Measurements from ENCODE around the gene B2M.

B2M gene

DNA sequence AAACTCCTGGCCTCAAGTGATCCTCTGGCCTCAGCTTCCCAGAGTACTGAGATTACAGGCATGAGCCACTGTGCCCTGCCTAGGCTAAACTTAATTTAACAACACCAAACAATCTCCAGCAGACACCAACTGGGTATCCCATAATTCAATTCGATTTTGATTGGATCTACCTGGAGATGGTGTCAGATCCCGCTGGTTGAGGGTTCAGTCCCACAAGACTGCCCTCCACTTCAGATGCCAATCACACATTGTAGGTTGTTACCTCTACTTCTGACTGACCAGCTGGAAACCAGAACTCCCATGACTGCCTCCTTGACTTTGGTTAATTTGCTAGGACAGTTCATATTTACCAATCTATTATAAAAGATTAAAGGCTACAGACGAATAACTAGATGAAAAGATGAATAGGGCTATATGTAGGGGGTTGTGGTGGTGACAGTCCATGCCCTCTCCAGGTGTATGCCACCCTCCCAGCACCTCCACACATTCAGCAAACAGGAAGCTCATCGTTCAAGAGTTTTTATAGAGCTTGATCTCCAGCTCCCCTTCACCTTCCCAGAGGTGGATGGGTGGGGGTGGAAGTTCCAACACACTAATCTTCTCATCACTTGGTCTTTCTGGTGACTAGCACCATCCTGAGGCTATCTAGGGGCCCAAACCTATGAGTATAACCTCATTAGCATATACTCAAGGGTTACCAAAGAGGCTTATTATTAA is 9.3 kb downstream of the B2M start:
- Histone ChIP-seq H3K36me3 (ENCODE audit: control insufficient read depth, low read length) (peaks cover 34% of the 10 kb centered on the region), H3F3A (ENCODE audit: control insufficient read depth, insufficient read depth) (peaks cover 62% of the 10 kb centered on the region), H3K4me1 (ENCODE audit: control insufficient read depth, low read length) (peaks cover 93% of the 10 kb centered on the region), H3K9me2 (replicated peaks; ENCODE audit: control insufficient read depth, low read length) (no peaks in the 10 kb centered on the region), H3K79me2 (ENCODE audit: control insufficient read depth, low read length) (peaks cover 3% of the 10 kb centered on the region), H3K27me3 (ENCODE audit: control insufficient read depth, low read length) (no peaks in the 10 kb centered on the region), H3K4me2 (ENCODE audit: low read length) (no peak overlapping the region), H3K9me3 (ENCODE audit: control insufficient read depth, insufficient read depth, low read length) (no peaks in the 10 kb centered on the region), H4K20me1 (ENCODE audit: control insufficient read depth, insufficient read depth, low read depth, low read length) (peaks cover under 1% of the 10 kb centered on the region; the same call in 1 of the 2 replicates), H3K4me3 (ENCODE audit: low read length) (no peak overlapping the region), H3K27ac (ENCODE audit: low read depth, low read length) (no peak overlapping the region)
- no peak for TF ChIP-seq EZH2phosphoT487 (IDR thresholded peaks at IDR 0.05; ENCODE audit: borderline replicate concordance, low read length)
- TF ChIP-seq, protein P1, sequence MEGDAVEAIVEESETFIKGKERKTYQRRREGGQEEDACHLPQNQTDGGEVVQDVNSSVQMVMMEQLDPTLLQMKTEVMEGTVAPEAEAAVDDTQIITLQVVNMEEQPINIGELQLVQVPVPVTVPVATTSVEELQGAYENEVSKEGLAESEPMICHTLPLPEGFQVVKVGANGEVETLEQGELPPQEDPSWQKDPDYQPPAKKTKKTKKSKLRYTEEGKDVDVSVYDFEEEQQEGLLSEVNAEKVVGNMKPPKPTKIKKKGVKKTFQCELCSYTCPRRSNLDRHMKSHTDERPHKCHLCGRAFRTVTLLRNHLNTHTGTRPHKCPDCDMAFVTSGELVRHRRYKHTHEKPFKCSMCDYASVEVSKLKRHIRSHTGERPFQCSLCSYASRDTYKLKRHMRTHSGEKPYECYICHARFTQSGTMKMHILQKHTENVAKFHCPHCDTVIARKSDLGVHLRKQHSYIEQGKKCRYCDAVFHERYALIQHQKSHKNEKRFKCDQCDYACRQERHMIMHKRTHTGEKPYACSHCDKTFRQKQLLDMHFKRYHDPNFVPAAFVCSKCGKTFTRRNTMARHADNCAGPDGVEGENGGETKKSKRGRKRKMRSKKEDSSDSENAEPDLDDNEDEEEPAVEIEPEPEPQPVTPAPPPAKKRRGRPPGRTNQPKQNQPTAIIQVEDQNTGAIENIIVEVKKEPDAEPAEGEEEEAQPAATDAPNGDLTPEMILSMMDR (IDR thresholded peaks at IDR 0.05; ENCODE audit: low read depth, low read length, poor library complexity, severe bottlenecking) = no peak

DNA sequence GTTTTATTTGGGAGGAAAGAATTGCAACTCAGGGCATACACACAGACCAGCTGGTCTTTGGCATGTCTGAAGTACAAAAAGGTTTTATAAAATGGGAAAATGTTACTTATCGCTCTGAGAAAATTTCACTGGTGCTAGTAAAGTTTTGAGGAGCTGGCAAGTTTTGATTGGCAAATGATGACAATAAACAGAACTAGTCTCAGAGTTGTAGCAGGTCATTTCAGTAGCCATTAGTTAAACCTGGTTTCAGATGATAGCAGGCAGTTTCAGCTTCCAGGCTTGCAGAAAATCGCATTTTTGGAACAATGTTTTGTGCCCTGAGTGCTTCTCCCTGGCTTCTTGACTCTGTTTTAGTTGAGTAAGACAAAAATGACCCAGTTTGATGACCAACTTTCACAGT is 10.7 kb downstream of the B2M start:
- no peak for TF ChIP-seq EZH2phosphoT487 (IDR thresholded peaks at IDR 0.05; ENCODE audit: borderline replicate concordance, low read length)
- TF ChIP-seq, protein P1 (IDR thresholded peaks at IDR 0.05; ENCODE audit: low read depth, low read length, poor library complexity, severe bottlenecking) = no peak
- H3K79me2 ChIP-seq (ENCODE audit: control insufficient read depth, low read length) = no peaks in the 10 kb centered on the region
- no peaks in the 10 kb centered on the region for H3K27me3 ChIP-seq (ENCODE audit: control insufficient read depth, low read length)
- H3K9me3 ChIP-seq (ENCODE audit: control insufficient read depth, insufficient read depth, low read length) = no peaks in the 10 kb centered on the region
- peak overlapping the region; percentile 0; the same call in 1 of the 2 replicates for H3K4me2 ChIP-seq (ENCODE audit: low read length)
- H3K9me2 ChIP-seq (replicated peaks; ENCODE audit: control insufficient read depth, low read length) = no peaks in the 10 kb centered on the region
- H3K4me1 ChIP-seq (ENCODE audit: control insufficient read depth, low read length) = peaks cover 95% of the 10 kb centered on the region
- no peak overlapping the region for H3K4me3 ChIP-seq (ENCODE audit: low read length)
- peak overlapping the region; percentile 2 for H3K27ac ChIP-seq (ENCODE audit: low read depth, low read length)
- H4K20me1 ChIP-seq (ENCODE audit: control insufficient read depth, insufficient read depth, low read depth, low read length) = no peaks in the 10 kb centered on the region
- H3F3A ChIP-seq (ENCODE audit: control insufficient read depth, insufficient read depth) = peaks cover 63% of the 10 kb centered on the region
- peaks cover 20% of the 10 kb centered on the region for H3K36me3 ChIP-seq (ENCODE audit: control insufficient read depth, low read length)

DNA sequence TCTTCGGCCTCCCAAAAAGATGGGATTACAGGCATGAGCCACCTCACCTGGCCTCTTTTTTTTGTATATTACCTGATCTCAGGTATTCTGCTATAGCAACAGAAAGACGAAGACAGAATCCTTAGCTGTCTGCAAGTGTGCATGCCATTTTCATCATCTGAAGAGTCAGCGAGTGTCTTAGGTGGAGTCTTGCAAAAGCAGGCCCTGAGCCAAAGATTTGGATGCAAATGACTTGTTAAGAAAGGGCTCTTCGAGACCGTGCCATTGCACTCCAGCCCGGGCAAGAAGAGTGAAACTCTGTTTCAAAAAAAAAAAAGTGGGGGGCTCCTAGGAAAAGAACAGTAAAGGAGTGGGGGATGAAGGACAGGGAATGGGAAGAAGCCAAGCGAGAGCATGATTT is 14.8 kb downstream of the B2M start:
- H3K4me1 ChIP-seq (ENCODE audit: control insufficient read depth, low read length) = peaks cover 82% of the 10 kb centered on the region
- H3F3A ChIP-seq (ENCODE audit: control insufficient read depth, insufficient read depth) = peaks cover 42% of the 10 kb centered on the region
- H3K9me2 ChIP-seq (replicated peaks; ENCODE audit: control insufficient read depth, low read length) = no peaks in the 10 kb centered on the region
- peaks cover 2% of the 10 kb centered on the region; the same call in 1 of the 2 replicates for H3K36me3 ChIP-seq (ENCODE audit: control insufficient read depth, low read length)
- H4K20me1 ChIP-seq (ENCODE audit: control insufficient read depth, insufficient read depth, low read depth, low read length) = no peaks in the 10 kb centered on the region
- peak overlapping the region; percentile 88 for H3K27ac ChIP-seq (ENCODE audit: low read depth, low read length)
- peaks cover 17% of the 10 kb centered on the region for H3K79me2 ChIP-seq (ENCODE audit: control insufficient read depth, low read length)
- peak overlapping the region; percentile 99 for H3K4me2 ChIP-seq (ENCODE audit: low read length)
- peak overlapping the region; percentile 69 for H3K4me3 ChIP-seq (ENCODE audit: low read length)
- no peaks in the 10 kb centered on the region for H3K27me3 ChIP-seq (ENCODE audit: control insufficient read depth, low read length)
- TF ChIP-seq EZH2phosphoT487 (IDR thresholded peaks at IDR 0.05; ENCODE audit: borderline replicate concordance, low read length) = no peak
- TF ChIP-seq, protein P1 (IDR thresholded peaks at IDR 0.05; ENCODE audit: low read depth, low read length, poor library complexity, severe bottlenecking) = no peak
- no peaks in the 10 kb centered on the region for H3K9me3 ChIP-seq (ENCODE audit: control insufficient read depth, insufficient read depth, low read length)

Data from DOHH2 (cell line).